GM08714 (cell line): Measurements from ENCODE around the gene HSDL2.

ENCODE experiments used
- H3K4me3 ChIP-seq: fragments of 200-500 bp; sonication (Bioruptor generic); 2 replicates; pipeline ENCODE4 v1.5.1; 2014; ENCODE audit warnings: mild to moderate bottlenecking, low read length, inconsistent platforms
- ZNF274 ChIP-seq: IDR thresholded peaks from 2 replicates; pipeline ENCODE4 v1.6.1; 2012; ENCODE audit warnings: mild to moderate bottlenecking, low read depth, low read length

HSDL2 gene

GRCh38 chr9:112380102-112380824 is at the start of gene HSDL2:
Gene HSDL2, plus strand, starts transcription at chr9:112380108. Its CDS starts 56 bp downstream, at chr9:112380164.
- TF ChIP-seq ZNF274: no peak
- peak within 1 kb of the TSS; percentile 86 for H3K4me3 ChIP-seq

GRCh38 chr9:112331674-112331952 is 48.3 kb upstream of the HSDL2 start:
- no peak for TF ChIP-seq ZNF274
- peak overlapping the region; percentile 98; the same call in 1 of the 2 replicates for H3K4me3 ChIP-seq

- TF ChIP-seq ZNF274: no peak
- H3K4me3 ChIP-seq: peak overlapping the region; percentile 98
These were observed 47.7 kb upstream of the HSDL2 start for GRCh38 chr9:112332214-112332613.

GRCh38 chr9:112332674-112332976 is 47.3 kb upstream of the HSDL2 start:
- peak overlapping the region; percentile 98 for H3K4me3 ChIP-seq
- TF ChIP-seq ZNF274: no peak

DNA sequence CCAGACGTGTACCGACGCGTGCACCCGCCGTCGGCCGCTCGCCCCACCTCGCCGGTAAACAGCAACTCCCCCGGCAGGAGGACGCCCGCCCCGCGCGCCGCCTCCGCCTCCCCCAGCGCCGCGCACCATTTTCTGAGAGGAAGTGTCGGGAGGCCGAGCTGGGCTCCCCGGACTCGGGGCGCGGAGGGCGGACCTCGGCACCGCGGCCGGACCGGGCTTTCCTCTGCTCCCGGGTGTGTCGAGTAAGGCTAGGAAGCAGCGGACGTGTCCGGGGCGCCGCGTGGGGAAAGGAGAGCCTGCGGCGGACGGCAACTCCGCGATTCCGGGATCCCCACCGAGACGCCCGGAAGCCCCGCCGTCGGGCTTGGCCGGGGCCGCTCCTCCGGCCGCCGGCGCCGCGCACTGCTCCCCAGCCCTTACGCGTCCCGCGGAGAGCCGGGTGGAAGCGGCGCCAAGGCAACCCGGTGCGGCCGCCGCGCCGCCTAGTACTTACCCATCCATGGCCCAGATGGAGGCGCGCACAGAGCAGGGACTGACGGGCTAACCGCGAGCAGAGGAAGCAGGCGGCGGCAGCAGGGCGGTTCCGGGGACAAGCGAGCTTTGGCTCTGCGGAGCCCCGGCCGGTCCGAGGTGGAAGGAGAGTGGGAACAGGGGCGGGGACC is 46.8 kb upstream of the HSDL2 start, which contains the start of gene PTBP3:
Gene PTBP3, minus strand, starts transcription at position 643 of the 662 bp plus-strand sequence. CDS start 35,754 bp downstream, outside the sequence.
- H3K4me3 ChIP-seq: peak within 1 kb of the TSS; percentile 98
- TF ChIP-seq ZNF274: no peak

DNA sequence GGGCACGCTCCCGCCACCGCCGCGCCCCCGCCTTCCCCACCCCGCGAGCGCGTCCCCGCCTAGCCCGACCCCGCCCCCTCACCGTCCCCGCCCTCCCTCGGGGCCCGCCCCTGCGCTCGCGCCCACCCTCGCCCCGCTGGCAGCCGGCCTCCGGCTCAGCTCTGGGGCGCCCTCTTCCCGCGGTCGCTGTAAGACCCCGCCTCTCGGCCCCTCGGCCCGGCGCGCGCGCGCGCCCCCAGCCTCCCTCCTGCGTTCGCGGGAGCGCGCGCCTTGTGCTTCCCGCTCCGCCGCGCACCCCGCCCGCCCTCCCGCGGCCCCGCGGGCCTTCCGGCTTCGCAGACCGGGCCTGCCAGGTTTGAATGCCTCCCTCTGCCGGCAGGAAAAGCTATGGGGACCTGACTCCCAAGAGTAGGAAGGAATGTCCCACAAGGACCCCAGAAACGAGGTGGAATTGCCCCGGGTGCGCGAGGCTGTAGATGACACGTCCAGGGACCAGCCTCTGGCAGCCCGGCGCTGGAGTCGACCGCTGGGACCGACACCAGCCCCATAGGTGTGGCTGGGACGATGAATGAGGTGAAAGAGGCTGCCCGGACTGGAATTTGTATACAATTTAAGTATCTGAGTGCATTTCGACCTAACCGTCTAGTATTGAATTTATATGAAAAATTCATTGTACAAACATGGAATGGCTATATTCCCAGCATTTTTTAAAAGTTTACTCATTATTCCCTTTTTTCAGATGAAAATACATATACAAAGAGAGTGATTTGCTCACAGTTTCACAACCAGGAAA is 46.1 kb upstream of the HSDL2 start:
- H3K4me3 ChIP-seq: peak overlapping the region; percentile 98
- no peak for TF ChIP-seq ZNF274

- TF ChIP-seq ZNF274: no peak
- H3K4me3 ChIP-seq: peak overlapping the region; percentile 75; the same call in 1 of the 2 replicates
These were observed 45.5 kb upstream of the HSDL2 start for GRCh38 chr9:112334432-112334841.

- TF ChIP-seq ZNF274: no peak
- no peak overlapping the region for H3K4me3 ChIP-seq
These were observed 42.4 kb upstream of the HSDL2 start for GRCh38 chr9:112337547-112337946.

DNA sequence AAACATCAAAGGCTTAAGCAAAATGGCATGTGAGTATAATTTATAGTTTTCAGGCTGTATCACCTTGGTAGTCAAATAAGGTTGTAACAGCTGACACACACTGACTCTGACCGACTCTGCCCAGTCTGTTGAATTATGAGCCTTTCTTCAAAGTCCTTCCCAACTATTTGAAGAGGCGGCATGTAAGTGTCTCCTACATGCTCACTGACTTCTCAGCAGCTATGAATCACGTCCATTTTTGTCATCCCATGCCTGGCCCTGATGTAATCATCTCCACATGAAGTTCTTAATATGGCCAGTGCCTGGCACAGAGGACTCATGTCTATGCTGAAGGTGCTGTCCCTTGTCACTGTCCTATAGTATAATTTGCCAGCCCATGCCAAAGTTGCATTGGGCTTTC is 41.3 kb upstream of the HSDL2 start:
- no peak for TF ChIP-seq ZNF274
- H3K4me3 ChIP-seq: no peak overlapping the region

GRCh38 chr9:112339886-112340285 is 40.0 kb upstream of the HSDL2 start:
- TF ChIP-seq ZNF274: no peak
- no peak overlapping the region for H3K4me3 ChIP-seq

- no peak for TF ChIP-seq ZNF274
- no peak overlapping the region for H3K4me3 ChIP-seq
These were observed 38.2 kb upstream of the HSDL2 start for GRCh38 chr9:112341730-112342129.

- no peak for TF ChIP-seq ZNF274
- H3K4me3 ChIP-seq: peak overlapping the region; percentile 37
These were observed 31.5 kb upstream of the HSDL2 start for GRCh38 chr9:112348257-112349007.

- TF ChIP-seq ZNF274: no peak
- H3K4me3 ChIP-seq: no peak overlapping the region
These were observed 30.9 kb upstream of the HSDL2 start for GRCh38 chr9:112349008-112349333.

GRCh38 chr9:112351184-112351583 is 28.7 kb upstream of the HSDL2 start:
- H3K4me3 ChIP-seq: no peak overlapping the region
- no peak for TF ChIP-seq ZNF274
